Large intestine (tissue), 3 donors: ENCODE data around the gene PASD1. TPM values are rescaled to one million over a fixed set of nuclear protein-coding genes. Genes with fewer than 3 reads are reported as not detected.
"Not testable (repeated sequence)": the region's sequence is repeated elsewhere in the genome, so short reads cannot be mapped to it uniquely, and the experiment has no call there.

Experiments
- DNase-seq, 2 donors: peaks; one replicate each; pipeline versions ENCODE4 v3.0.0 to v3.0.0-alpha.2; 2013
- H3K27ac ChIP-seq: one replicate; pipeline ENCODE4 v1.5.1; 2013; ENCODE audit warnings: low read length
- H3K27me3 ChIP-seq: 2 replicates; pipeline ENCODE4 v1.6.1; 2013; ENCODE audit warnings: low read length; ENCODE audit not compliant: control insufficient read depth, insufficient read depth
- H3K36me3 ChIP-seq: 2 replicates; pipeline ENCODE4 v1.6.1; 2013; ENCODE audit warnings: low read length; ENCODE audit not compliant: control insufficient read depth, insufficient read depth
- H3K4me1 ChIP-seq: one replicate; pipeline ENCODE4 v1.6.1; 2013; ENCODE audit warnings: low read length; ENCODE audit not compliant: control insufficient read depth, insufficient read depth
- H3K4me3 ChIP-seq: one replicate; pipeline ENCODE4 v1.5.1; 2013; ENCODE audit warnings: low read length
- H3K9me3 ChIP-seq: one replicate; pipeline ENCODE4 v1.6.1; 2013; ENCODE audit warnings: mild to moderate bottlenecking, low read depth, low read length, moderate library complexity; ENCODE audit not compliant: control insufficient read depth
- WGBS: methylation state at CpG from one replicate; pipeline ENCODE4 v1.1.5; 2013; ENCODE audit warnings: low lambda C conversion rate; ENCODE audit not compliant: insufficient coverage; 5-methylcytosine and 5-hydroxymethylcytosine counted together
- polyA plus RNA-seq: library from polyadenylated mRNA; unstranded; fragments of 120-200 nt; gene quantifications from one replicate; pipeline ENCODE4 v1.2.1, GENCODE V29; 2013

PASD1 gene
- polyA plus RNA-seq, 1 donor: not detected

DNA sequence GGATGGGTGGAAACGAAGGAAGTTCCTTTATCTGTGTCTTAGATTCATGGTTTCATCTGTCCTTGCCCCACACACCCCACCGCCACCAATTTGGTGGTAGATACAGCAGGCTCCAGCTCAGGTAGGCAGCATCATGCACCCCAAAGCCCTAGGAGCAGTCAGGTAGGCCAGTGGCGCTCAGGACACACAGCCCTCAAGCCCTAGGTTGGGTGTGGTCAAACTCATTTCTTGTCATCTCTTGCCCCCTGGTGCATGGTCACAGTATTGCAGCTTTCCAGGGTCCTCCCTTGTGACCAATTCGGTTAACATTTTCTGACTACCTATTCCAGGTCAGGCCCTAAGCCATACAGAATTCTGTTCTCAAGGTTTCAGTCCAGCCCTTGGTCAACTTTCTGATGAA, 117.3 kb downstream of the PASD1 start:
- H3K27me3 ChIP-seq: no peaks in the 10 kb centered on the region
- WGBS: no CpG with 5 or more reads among the region's 4 CpGs

GRCh38 chrX:151687635-151688034, 124.2 kb downstream of the PASD1 start:
- Histone ChIP-seq H3K4me3 (no peak overlapping the region), H3K27ac (no peak overlapping the region), H3K36me3 (no peaks in the 10 kb centered on the region), H3K9me3 (no peaks in the 10 kb centered on the region), H3K4me1 (no peaks in the 10 kb centered on the region), H3K27me3 (no peaks in the 10 kb centered on the region)
- DNase-seq: no peak

More for the DNA sequence above, 117.3 kb downstream of the PASD1 start:
- Histone ChIP-seq H3K27ac (no peak overlapping the region), H3K9me3 (no peaks in the 10 kb centered on the region), H3K4me1 (no peaks in the 10 kb centered on the region), H3K36me3 (no peaks in the 10 kb centered on the region), H3K4me3 (no peak overlapping the region)
- DNase-seq: no peak

- no peaks in the 10 kb centered on the region for H3K4me1 ChIP-seq
- no peak for DNase-seq
- no peaks in the 10 kb centered on the region for H3K27me3 ChIP-seq
- no peak overlapping the region for H3K4me3 ChIP-seq
- H3K27ac ChIP-seq: no peak overlapping the region
- no peaks in the 10 kb centered on the region for H3K36me3 ChIP-seq
- no peaks in the 10 kb centered on the region for H3K9me3 ChIP-seq
These were observed 125.2 kb downstream of the PASD1 start for GRCh38 chrX:151688695-151689094.

GRCh38 chrX:151692825-151693224, 129.3 kb downstream of the PASD1 start:
- Histone ChIP-seq H3K9me3 (no peaks in the 10 kb centered on the region), H3K4me1 (no peaks in the 10 kb centered on the region), H3K36me3 (no peaks in the 10 kb centered on the region), H3K4me3 (no peak overlapping the region), H3K27me3 (peaks cover 12% of the 10 kb centered on the region), H3K27ac (no peak overlapping the region)
- no peak for DNase-seq
- WGBS: no CpG with 5 or more reads among the region's 6 CpGs

DNA sequence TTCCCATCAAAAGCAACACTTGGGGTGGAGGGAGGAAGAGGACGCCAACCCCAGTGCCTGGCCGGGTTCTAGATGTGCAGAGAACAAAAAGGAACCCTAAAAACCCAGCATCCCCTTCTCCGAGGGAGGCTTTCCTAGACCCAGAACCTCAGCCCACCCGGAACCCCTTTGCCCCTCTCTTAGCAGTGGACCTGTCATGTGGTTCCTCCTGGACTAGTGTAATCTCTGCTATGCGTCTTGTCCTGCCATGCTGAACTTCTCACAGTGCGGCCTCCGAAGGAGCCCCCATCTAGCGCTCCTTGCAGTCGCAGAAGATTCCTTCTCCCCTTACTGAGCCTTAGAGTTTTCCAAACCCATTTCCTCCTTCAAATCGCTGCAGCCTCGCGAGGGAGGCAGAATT, 130.6 kb downstream of the PASD1 start:
- no peaks in the 10 kb centered on the region for H3K9me3 ChIP-seq
- no peaks in the 10 kb centered on the region for H3K36me3 ChIP-seq
- peaks cover 12% of the 10 kb centered on the region for H3K27me3 ChIP-seq
- no peak overlapping the region for H3K27ac ChIP-seq
- no peak for DNase-seq
- no peak overlapping the region for H3K4me3 ChIP-seq
- no peaks in the 10 kb centered on the region for H3K4me1 ChIP-seq
- WGBS: no CpG with 5 or more reads among the region's 12 CpGs

DNA sequence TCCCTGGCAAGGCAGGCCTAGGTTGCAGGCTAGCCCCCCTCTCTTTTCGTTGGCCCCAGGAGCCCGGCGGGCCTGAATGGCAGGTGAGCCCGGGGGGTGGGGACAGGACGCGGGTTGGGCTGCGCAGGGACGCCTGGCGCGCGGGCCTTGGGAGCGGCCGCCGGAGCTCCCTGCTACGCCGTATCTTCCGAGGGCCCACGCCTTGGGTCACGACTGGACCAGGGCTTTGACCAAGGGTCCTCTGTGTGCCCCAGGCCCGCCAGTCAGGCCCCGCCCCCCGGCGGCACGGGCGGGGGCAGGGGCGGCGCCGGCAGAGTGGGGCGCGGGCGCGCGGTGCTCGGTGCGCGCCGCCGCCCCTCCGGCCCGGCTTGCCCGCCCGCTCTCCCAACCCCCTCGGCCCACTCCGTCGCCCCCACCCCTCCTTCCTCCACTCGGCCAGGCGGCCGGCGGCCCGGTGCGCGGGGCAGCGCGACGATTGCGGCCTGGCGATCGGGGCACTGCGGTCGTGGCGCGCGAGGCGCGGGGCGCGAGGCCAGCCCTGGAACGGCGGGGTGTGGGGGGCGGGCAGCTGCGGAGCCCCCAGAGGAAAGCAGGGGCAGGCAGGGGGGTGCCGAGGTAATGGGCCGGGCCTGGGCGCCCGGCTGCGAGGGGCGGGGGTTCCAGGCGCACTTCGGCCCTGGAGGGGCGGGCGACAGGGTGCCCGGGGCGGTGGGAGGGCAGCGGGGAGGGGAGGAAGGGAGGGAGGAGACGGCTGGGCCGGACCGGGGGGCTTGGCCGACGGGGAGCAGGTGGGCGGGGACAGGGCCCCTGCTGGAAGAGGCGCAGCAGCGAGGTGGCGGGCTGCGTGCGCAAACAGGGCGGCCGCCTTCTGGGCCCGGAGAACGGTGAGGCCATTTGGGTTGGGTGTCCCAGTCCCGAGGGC, 131.4 kb downstream of the PASD1 start, which contains the start of gene PRRG3:
Gene PRRG3, plus strand, starts transcription at position 798 of the 922 bp plus-strand sequence. CDS start 3,357 bp downstream, outside the sequence.
- H3K36me3 ChIP-seq: no peaks in the 10 kb centered on the region
- H3K27ac ChIP-seq: no peak within 1 kb of the TSS
- H3K9me3 ChIP-seq: no peaks in the 10 kb centered on the region
- H3K4me3 ChIP-seq: no peak within 1 kb of the TSS
- DNase-seq: no peak
- WGBS: no CpG with 5 or more reads among the region's 100 CpGs
- peaks cover 12% of the 10 kb centered on the region for H3K27me3 ChIP-seq
- H3K4me1 ChIP-seq: no peaks in the 10 kb centered on the region

DNA sequence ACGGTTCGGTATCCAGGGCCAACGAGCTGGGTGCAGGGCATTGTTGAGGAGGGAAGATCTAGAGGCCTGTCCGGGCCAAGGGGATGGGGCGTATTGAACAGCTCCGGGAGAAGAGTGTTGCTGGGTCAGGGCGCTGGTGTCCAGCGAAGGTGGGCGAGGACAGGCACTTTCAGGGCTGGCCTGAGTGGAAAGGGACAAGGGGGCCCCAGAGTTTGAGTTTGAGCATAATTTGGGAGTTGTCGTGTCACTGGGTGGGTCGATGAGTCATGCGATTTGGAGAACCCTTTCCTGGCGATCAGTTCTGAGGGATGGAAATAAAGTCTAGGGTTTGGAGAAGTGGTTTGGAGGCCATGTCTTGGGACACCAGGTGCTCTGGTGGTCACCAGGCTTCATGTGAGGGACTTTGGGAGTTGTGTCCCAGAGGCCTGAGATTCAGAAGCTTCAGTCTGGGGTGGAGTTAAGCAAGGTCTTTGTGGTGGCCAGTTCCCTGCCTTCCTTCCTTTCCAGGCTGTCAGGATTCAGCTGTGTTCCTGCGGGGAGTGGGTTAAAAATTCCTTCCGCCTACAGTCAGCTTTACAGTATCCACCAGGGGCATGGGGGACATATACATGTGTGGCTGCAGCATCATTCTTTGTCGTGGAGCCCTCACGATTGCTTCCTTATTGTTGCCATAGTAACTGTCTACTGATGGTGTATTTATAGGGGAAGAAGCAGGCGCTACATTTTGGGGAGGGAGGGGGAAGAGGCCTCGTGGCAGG, 132.3 kb downstream of the PASD1 start:
- no peak overlapping the region for H3K4me3 ChIP-seq
- H3K27me3 ChIP-seq: peaks cover 12% of the 10 kb centered on the region
- no CpG with 5 or more reads among the region's 19 CpGs for WGBS
- no peaks in the 10 kb centered on the region for H3K9me3 ChIP-seq
- no peak for DNase-seq
- no peaks in the 10 kb centered on the region for H3K36me3 ChIP-seq
- H3K27ac ChIP-seq: no peak overlapping the region
- H3K4me1 ChIP-seq: no peaks in the 10 kb centered on the region

DNA sequence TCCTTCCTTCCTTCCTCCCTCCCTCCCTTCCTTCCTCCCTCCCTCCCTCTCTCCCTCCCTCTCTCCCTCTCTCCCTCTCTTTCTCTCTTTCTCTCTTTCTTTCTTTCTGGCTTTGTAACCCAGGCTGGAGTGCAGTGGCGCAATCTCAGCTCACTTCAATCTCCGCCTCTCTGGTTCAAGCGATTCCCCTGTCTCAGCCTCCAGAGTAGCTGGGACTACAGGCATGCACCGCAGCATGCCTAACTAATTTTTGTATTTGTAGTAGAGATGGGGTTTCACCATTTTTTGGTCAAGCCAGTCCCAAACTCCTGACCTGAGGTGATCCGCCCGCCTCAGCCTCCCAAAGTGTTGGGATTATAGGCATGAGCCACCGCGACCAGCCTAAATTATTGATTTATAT, 133.6 kb downstream of the PASD1 start:
- H3K27ac ChIP-seq, H3K4me1 ChIP-seq, DNase-seq, H3K4me3 ChIP-seq, H3K36me3 ChIP-seq, H3K9me3 ChIP-seq: not testable (repeated sequence)
- no CpG with 5 or more reads among the region's 8 CpGs for WGBS
- H3K27me3 ChIP-seq: peaks cover 12% of the 10 kb centered on the region

GRCh38 chrX:151697522-151697921, 134.0 kb downstream of the PASD1 start:
- H3K9me3 ChIP-seq: no peaks in the 10 kb centered on the region
- no peak overlapping the region for H3K27ac ChIP-seq
- H3K4me3 ChIP-seq: no peak overlapping the region
- WGBS: no CpG with 5 or more reads among the region's 4 CpGs
- no peaks in the 10 kb centered on the region for H3K4me1 ChIP-seq
- no peaks in the 10 kb centered on the region for H3K36me3 ChIP-seq
- no peak for DNase-seq
- H3K27me3 ChIP-seq: peaks cover 12% of the 10 kb centered on the region

GRCh38 chrX:151698485-151698884, 135.0 kb downstream of the PASD1 start:
- no peak overlapping the region for H3K27ac ChIP-seq
- no peaks in the 10 kb centered on the region for H3K36me3 ChIP-seq
- H3K4me3 ChIP-seq: no peak overlapping the region
- peaks cover 12% of the 10 kb centered on the region for H3K27me3 ChIP-seq
- WGBS: no CpG with 5 or more reads among the region's 6 CpGs
- no peak for DNase-seq
- no peaks in the 10 kb centered on the region for H3K9me3 ChIP-seq
- H3K4me1 ChIP-seq: no peaks in the 10 kb centered on the region
